ENCODE data around the gene PDE8B. TPM values are rescaled to one million over a fixed set of nuclear protein-coding genes. Genes with fewer than 3 reads are reported as not detected.

Gene PDE8B
- total and polyA plus RNA-seq, 2 experiments from 2014 or later: 0.45 to 0.91 TPM

GRCh38 chr5:77277759-77278158, 67.3 kb downstream of the PDE8B start:
- H3K4me3 ChIP-seq: no peak overlapping the region
- no peak for ATAC-seq
- no peak overlapping the region for H3K27ac ChIP-seq (ENCODE audit: low read depth)

More at GRCh38 chr5:77277759-77278158, 67.3 kb downstream of the PDE8B start:
- Histone ChIP-seq H3K36me3 (ENCODE audit: insufficient read depth) (no peaks in the 10 kb centered on the region), H2AFZ (no peak overlapping the region), H3K4me2 (no peak overlapping the region), H3K9me2 (ENCODE audit: insufficient read depth) (no peaks in the 10 kb centered on the region), H4K20me1 (replicated peaks; ENCODE audit: insufficient read depth) (no peaks in the 10 kb centered on the region), H3K79me2 (replicated peaks; ENCODE audit: insufficient read depth) (no peaks in the 10 kb centered on the region), H3K4me1 (ENCODE audit: insufficient read depth) (no peaks in the 10 kb centered on the region), H3K27me3 (ENCODE audit: insufficient read depth) (no peaks in the 10 kb centered on the region), H3F3A (replicated peaks; ENCODE audit: low read depth) (no peaks in the 10 kb centered on the region)
- Mint-ChIP-seq H3K4me3 (no peak overlapping the region), H3K9me3 (no peaks in the 10 kb centered on the region), H3K36me3 (ENCODE audit: low read depth) (no peaks in the 10 kb centered on the region), H3K27me3 (ENCODE audit: insufficient read depth, low read depth, poor library complexity) (no peaks in the 10 kb centered on the region), H3K4me1 (peaks cover 14% of the 10 kb centered on the region; the same call in 2 of the 3 replicates), H3K27ac (no peak overlapping the region)
- no peak for DNase-seq (ENCODE audit: low spot score)
- no peak for TF ChIP-seq ETS1 (IDR thresholded peaks at IDR 0.05)
- no peak for TF ChIP-seq POLR2AphosphoS5 (IDR thresholded peaks at IDR 0.05; ENCODE audit: low read depth)
- no peak for TF ChIP-seq CTCF (conservative IDR thresholded peaks at IDR 0.05; ENCODE audit: low read depth in 2 of 2)
- no peak for TF ChIP-seq EZH2 (IDR thresholded peaks at IDR 0.05; ENCODE audit: low read depth, unreplicated experiment)
- no peak for TF ChIP-seq STAT1 (IDR thresholded peaks at IDR 0.05; ENCODE audit: unreplicated experiment)
- TF ChIP-seq ZNF114 (CRISPR knock-in tag; IDR thresholded peaks at IDR 0.05): no peak
- TF ChIP-seq CREB1 (CRISPR knock-in tag; IDR thresholded peaks at IDR 0.05; ENCODE audit: low read depth): no peak
- no peak for TF ChIP-seq NANOG (IDR thresholded peaks at IDR 0.05; ENCODE audit: borderline replicate concordance)
- no peak for TF ChIP-seq ZNF331 (CRISPR knock-in tag; IDR thresholded peaks at IDR 0.05; ENCODE audit: low read depth)
- TF ChIP-seq JUNB (IDR thresholded peaks at IDR 0.05; ENCODE audit: unreplicated experiment): no peak
- no peak for TF ChIP-seq ZNF462 (CRISPR knock-in tag; IDR thresholded peaks at IDR 0.05)
- TF ChIP-seq EZH2phosphoT487 (IDR thresholded peaks at IDR 0.05; ENCODE audit: unreplicated experiment): no peak
- no peak for TF ChIP-seq REST (IDR thresholded peaks at IDR 0.05; ENCODE audit: unreplicated experiment)

Data from GM23338 (cell line).